GM19351 (cell line): ENCODE results near the gene USP6.
"Not testable (repeated sequence)": the region's sequence is repeated elsewhere in the genome, so short reads cannot be mapped to it uniquely, and the experiment has no call there.

Source experiments
- ATAC-seq: cut with Tn5 transposase; IDR thresholded peaks from one replicate; pipeline ENCODE4 v1.9.1; 2021; ENCODE audit warnings: mild to moderate bottlenecking, moderate library complexity; ENCODE audit not compliant: unreplicated experiment

The USP6 gene

GRCh38 chr17:5121186-5121841 lies 5.5 kb downstream of the USP6 start:
- ATAC-seq: no peak

GRCh38 chr17:5122056-5122455 lies 6.2 kb downstream of the USP6 start:
- ATAC-seq: not testable (repeated sequence)

- ATAC-seq: no peak
Measured at GRCh38 chr17:5122586-5123342, 6.9 kb downstream of the USP6 start.

- no peak for ATAC-seq
Measured at GRCh38 chr17:5123343-5124124, 7.7 kb downstream of the USP6 start.

GRCh38 chr17:5124125-5124760 lies 8.4 kb downstream of the USP6 start:
- ATAC-seq: not testable (repeated sequence)

- not testable (repeated sequence) for ATAC-seq
Measured at GRCh38 chr17:5124896-5125295, 9.1 kb downstream of the USP6 start.

GRCh38 chr17:5126719-5127488 lies 11.1 kb downstream of the USP6 start:
- ATAC-seq: no peak

GRCh38 chr17:5127910-5128309 lies 12.1 kb downstream of the USP6 start:
- no peak for ATAC-seq

GRCh38 chr17:5128387-5128786 lies 12.6 kb downstream of the USP6 start:
- not testable (repeated sequence) for ATAC-seq

GRCh38 chr17:5128905-5129535 lies 13.2 kb downstream of the USP6 start:
- no peak for ATAC-seq

- ATAC-seq: not testable (repeated sequence)
Measured at GRCh38 chr17:5129770-5130169, 13.9 kb downstream of the USP6 start.

- not testable (repeated sequence) for ATAC-seq
Measured at GRCh38 chr17:5130261-5130660, 14.4 kb downstream of the USP6 start.

- ATAC-seq: not testable (repeated sequence)
Measured at GRCh38 chr17:5130687-5131086, 14.9 kb downstream of the USP6 start.

- ATAC-seq: no peak
Measured at GRCh38 chr17:5131146-5131715, 15.4 kb downstream of the USP6 start.

GRCh38 chr17:5131799-5132502 lies 16.1 kb downstream of the USP6 start:
- not testable (repeated sequence) for ATAC-seq

- not testable (repeated sequence) for ATAC-seq
Measured at GRCh38 chr17:5132503-5133225, 16.8 kb downstream of the USP6 start.

GRCh38 chr17:5133311-5133710 lies 17.5 kb downstream of the USP6 start:
- ATAC-seq: no peak

GRCh38 chr17:5133961-5134360 lies 18.1 kb downstream of the USP6 start:
- not testable (repeated sequence) for ATAC-seq
